ENCODE measurements around the gene TRIP13.
"Not testable (repeated sequence)": the region's sequence is repeated elsewhere in the genome, so short reads cannot be mapped to it uniquely, and the experiment has no call there.

Gene TRIP13

DNA sequence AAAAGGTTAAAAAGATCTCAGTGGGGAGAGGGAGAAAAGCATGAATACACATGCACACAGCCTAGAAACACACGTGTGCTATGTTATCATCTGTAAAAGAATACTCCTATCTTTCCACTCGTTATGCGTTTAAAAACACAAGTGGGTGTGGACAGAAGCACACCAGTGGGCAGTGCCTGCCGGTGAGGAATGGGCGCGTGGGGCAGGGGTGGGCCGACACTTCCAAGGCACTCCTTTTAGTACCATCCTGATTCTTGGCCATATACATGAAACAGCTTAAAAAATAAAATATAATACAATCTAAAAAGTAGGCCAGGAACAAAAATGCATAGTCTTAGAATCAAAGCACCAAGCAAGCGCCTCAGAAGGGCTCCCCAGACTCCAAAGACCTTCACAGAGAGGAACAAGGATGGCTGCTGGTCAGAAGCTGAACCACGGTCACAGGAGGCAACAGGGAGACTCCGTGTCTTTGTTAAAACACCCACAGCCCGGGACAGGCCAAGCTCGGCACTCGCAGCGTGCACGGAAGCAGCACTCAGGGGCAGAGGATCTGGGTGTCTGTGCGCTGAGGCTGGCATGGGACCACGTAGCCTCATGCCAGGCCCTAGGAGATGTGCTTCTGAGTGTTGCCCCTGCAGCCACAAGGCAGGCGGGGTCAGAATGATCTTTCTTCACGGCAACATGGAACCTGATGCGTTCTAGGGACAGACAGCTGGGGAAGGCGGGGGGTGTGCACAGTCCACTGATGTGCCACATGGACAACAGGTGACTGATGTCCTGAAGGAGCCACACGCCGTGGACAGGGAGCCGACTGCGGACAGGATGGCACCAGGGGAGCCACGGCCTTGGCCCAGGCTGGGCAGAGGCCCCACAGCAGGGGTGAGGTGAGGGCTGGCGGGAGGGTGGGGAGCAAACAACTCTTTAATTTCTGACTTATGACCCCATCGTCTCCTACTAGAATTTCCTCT lies 16.0 kb upstream of the TRIP13 start:
- DNase-seq = no peak

DNA sequence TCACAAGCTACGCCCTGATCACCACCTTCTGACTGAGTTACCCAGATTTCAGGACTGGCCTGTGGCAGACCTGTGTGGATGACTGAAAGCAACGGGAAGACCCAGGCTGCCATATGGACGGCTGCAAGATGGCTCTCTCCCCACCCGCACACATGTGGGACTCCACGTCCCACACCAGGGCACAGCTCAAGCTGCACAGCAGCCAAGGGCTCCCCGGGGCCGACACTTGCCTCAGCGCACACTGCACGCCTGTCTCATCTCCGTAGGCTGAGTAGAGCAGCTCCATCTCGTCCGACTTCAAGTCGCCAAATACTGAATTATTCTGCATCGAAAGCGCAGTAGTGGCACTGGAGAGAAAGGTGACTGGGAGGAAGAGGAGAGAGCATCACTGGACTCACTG lies 14.6 kb upstream of the TRIP13 start:
- no peak for DNase-seq

- not testable (repeated sequence) for DNase-seq
Measured at GRCh38 chr5:878677-879076, 14.0 kb upstream of the TRIP13 start.

DNA sequence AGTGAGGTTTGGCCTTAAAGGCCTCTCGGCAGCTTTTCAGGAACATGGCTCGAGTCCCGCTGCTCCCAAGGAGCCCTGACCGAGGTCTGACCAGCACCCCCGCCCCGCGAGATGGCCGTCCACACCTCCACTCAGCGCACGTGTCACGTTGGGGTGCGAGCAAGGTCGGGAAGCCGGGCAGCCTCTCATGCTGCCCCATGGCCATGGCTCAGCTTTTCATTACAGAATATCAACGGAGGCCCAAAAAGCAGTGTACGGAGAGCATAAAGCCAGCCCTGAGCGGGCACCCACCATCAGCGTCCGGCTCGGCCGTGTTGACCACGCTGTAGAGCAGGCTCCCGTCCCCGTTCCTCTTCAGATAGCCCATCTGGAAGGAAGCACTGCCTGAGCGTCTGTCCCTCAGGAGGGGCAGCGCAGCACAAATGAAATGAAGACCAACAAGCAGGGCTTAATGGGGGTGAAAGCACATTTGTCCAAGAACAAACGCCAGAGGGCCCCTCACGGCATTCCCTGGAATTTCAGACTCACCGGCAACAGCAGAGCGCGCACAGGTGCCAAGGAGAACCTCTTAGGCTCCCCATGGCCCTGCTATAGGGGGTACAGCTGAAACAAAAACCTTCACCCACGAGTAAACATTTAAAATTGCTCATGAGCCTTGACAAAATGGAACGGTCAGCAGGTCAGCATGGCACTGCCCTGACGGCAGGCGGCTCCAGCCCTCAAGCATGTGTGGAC lies 11.7 kb upstream of the TRIP13 start:
- no peak for DNase-seq

- DNase-seq = no peak
Measured at GRCh38 chr5:881551-881935, 11.1 kb upstream of the TRIP13 start.

- DNase-seq = no peak
Measured at GRCh38 chr5:882253-883183, 10.2 kb upstream of the TRIP13 start.

DNA sequence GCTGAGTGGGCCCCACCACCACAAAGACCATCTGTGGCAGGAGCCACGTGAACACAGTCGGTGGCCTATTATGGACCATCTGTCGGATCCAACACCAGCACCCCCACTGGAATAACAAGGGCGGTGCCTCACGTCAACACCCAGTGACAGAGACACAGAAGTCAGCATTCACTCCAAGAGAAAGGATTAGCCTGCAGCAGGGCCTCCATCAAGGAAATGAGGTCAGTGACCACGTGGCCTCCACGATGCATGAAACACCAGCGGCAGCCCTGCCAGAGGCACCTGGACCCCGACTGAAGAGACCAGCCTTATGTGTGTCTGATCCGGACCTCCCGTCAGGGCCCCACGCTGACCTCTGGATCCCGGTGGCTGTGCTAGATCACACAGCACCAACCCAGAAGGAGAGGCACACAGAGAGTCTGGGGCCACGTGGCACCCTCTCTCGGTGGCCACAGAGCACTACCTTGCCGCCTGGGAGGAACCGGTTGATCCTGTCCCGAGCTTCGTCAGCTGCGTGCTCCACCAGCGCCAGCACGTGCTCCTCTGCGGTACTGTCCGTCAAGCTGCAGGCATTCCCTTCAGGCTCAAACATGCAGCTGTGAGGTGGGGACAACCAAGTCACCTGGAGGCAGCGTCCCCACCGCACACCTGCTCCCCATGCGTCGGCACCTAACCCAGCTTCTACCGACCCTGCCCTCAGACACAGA lies 9.1 kb upstream of the TRIP13 start:
- DNase-seq = no peak

DNA sequence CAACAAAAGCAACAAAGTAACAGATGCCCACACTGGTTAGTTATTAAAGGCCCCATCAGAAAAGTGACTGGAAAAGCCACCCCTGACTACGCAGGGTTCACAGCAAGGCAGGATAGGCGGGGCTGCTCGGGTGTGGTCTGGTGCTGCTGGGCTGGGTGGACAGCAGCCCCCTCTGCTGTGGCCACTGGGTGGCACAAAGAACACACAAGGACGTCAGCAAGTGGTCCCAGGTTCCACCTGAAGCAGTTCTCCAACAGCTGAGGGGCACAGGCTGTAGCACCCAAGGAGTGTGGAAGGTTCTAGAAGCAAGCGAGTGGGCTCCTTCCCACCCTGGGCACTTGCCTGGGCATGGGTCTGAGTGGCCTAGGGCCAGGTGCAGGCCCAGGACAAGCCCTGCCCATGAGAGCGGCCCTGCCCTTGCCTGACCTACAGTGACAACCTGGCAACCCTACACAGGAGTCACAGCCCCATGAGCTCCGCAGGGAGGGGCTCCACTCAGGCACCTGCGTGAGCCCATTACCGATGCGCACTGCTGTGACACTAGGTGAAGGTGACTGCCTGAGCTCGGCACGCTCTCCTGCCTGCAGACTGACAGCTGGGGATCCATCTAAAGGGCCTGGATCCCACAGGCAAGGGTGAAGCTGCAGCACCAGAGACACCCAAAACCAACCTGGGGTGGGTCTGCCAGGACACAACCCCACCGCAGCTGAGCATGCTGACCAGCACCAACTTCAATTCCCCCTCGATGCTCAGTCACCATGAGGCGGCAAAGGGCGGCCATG lies 8.1 kb upstream of the TRIP13 start:
- DNase-seq = no peak

DNA sequence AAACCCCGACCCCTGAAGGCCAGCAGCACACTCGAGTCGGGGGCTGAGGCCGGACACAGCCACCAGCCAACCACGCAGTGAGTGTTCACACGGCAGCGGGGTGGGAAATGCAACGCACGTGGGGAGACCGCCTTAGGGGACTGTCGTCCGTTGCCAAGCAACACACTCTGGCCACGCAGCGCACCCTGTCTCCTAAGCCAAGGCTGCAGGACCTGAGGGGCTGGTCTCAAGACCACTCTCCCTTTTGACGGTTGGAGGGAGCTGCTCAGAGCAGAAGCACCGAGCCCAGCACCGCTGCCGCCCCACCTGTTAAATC lies 7.6 kb upstream of the TRIP13 start:
- no peak for DNase-seq

DNA sequence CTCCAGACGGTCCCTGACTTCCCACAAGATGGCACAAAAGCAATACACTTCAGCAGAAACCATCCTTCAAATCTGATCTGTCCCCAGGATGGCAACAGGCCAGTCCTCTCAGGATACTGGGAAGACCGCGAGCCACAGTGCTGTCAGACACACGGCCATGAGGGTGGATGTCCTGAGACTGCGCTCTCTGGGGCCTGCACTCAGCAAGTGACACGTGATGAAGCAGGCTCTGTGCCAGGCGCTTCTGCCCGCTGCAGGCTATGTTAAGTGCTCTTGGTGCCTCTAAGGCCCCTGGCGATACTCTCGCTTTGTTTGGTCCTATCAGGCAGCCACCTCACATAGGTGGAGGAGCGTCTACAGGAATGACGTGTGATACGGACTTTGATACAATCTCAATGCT lies 7.2 kb upstream of the TRIP13 start:
- no peak for DNase-seq

DNA sequence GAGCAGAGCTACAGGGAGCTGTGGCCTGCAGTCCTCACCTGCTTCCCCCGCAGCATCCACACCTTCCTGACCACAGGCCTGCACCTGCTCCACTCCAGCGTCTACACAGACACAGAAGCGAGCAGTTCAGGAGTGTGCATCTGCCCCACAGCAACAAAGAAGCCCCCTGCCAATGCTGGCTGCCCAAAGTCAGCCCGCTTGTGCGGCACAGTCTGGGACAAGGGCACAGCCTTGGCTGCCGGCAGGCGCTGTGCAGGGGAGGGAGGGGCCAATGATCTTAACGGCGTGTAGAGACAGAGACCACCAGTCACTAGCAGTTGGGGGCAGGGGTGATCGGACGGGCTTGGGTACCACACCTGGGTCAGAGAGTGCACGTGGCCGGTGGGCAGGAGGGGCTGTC lies 6.6 kb upstream of the TRIP13 start:
- no peak for DNase-seq

DNA sequence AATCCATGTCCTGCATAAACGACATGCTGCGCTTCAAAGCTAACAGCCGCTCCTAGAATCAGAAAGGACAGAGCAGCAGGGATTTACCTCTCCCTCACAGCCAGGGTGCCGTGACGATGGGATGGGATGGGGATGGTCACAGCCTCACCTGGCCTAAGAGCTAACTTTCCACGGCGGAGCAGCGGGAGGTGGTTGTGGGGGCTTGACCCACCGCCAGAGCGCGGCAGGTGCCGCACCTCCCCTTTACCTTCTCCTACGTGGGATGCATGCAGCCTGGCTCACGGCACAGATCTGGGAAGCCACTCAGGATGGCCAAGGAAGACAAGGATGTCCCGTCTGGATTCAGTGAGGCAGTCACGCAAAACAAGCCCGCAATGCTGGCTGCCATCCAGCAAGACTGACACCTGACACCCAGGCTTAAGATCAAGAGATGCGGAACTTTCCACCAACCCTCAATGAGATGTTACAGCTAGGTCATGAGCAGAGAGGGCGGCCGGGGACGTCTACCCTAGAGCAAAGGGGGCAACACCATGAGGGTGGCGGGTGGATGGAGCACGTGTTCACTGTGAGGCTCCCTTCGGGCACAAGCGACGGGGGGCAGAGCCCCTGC lies 5.9 kb upstream of the TRIP13 start:
- DNase-seq = no peak

- DNase-seq = no peak
Measured at GRCh38 chr5:887947-888637, 4.6 kb upstream of the TRIP13 start.

- no peak for DNase-seq
Measured at GRCh38 chr5:888638-889035, 4.0 kb upstream of the TRIP13 start.

GRCh38 chr5:889075-889710 lies 3.5 kb upstream of the TRIP13 start:
- DNase-seq = no peak

DNA sequence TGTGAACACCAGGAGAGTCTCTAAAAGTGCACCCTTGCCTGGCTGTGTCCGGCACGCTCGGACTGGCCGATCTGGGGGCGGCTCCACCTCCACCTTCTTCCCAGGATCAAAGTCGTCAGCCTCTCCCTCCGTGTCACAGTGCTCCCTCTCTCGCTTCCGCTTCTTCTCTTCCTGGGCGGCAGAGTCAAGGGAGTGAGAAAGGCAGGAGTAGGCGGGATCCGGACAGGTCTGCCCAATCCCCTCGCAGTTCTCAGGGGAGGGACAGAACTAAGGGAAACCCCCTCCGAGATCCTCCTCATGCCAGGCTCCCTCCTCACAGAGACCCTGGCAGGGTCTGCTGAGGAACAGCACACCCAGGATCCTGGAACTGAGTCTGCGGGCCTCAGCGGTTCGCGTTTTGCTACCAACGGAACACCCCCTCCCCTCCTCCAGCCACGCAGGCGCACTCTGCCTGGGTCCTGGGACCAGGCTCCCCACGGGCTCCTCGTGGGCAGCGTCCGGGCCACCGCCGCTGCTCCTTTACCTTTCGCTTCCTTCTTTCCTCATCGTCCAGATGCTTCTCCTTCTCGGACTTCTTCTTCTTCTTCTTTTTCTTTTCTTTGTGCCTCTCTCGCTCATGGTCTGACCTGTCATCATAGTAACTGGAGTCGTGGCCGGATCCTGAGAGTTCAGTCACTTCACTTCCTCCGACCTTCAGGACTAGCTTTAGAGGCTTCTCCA lies 1.4 kb upstream of the TRIP13 start:
- DNase-seq = no peak

DNA sequence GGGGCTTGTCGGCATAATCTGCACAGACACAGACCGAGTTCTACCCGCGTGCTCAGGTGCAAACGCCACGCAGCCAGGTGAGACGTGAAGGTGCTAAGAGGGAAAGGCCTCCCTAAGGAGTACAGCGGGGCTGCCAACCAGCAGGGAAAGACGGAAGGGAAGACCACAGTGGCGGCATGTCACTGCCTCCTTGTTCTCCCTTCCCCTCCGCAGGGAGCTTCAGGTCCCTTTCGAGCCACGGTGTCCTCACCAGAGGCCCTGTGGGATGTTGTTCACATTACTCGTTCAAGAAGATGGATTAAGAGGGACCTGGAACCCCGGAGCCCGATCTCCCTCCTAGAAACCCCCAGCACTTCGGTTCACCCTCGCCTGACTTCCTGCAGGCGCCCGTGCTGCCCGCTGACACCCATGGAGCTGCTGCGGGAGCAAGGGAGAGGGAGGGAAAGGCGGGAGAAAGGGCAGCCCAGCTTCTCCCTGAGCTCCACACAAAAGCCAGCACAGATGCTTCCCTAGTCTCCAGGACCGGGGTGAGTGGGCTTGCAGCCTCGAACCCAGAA lies 769 bp upstream of the TRIP13 start:
- DNase-seq = peak in 1 of 2 donors; percentile 33

- DNase-seq = no peak
Measured at GRCh38 chr5:893137-893506, 438 bp downstream of the TRIP13 start.

- DNase-seq = no peak
Measured at GRCh38 chr5:893711-894110, 1.0 kb downstream of the TRIP13 start.
